Measurements from ENCODE around the gene SLC2A9. TPM values are rescaled to one million over a fixed set of nuclear protein-coding genes. Genes with fewer than 3 reads are reported as not detected.

The SLC2A9 gene
- polyA plus RNA-seq, 1 donor from 2014 or later = not detected

- no peaks in the 10 kb centered on the region for H3K9me2 ChIP-seq (ENCODE audit: insufficient read depth, low read length)
Observed at GRCh38 chr4:10022346-10023049, 1.2 kb upstream of the SLC2A9 start.

DNA sequence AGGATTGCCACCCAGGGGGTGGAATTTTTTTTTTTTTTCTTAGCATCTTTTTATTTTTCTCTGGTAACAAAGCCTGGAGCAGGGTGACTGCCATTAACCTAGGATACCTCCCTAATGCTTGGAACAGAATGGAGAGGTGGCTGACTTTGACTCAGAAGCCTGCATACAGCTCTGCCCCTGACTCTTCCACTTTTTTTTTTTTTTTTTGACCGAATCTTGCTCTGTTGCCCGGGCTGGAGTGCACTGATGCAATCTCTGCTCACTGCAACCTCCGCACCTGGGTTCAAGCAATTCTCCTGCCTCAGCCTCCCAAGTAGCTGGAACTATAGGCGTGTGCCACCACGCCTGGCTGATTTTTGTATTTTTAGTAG, 341 bp upstream of the SLC2A9 start:
- Histone ChIP-seq H3K9ac (ENCODE audit: low read length) (no peak overlapping the region), H3K9me3 (ENCODE audit: low read length) (no peaks in the 10 kb centered on the region), H3K4me2 (ENCODE audit: low read length) (no peak overlapping the region), H2AFZ (ENCODE audit: low read depth, low read length) (no peak overlapping the region), H3K79me2 (replicated peaks; ENCODE audit: insufficient read depth, low read length) (no peaks in the 10 kb centered on the region), H4K20me1 (ENCODE audit: insufficient read depth) (no peaks in the 10 kb centered on the region), H3F3A (ENCODE audit: insufficient read depth, low read length, poor library complexity, severe bottlenecking) (no peaks in the 10 kb centered on the region), H3K27me3 (ENCODE audit: insufficient read depth, low read depth, low read length) (peaks cover 3% of the 10 kb centered on the region), H3K36me3 (ENCODE audit: insufficient read depth, low read length) (no peaks in the 10 kb centered on the region), H3K9me2 (ENCODE audit: insufficient read depth, low read length) (no peaks in the 10 kb centered on the region), H3K27ac (ENCODE audit: low read length) (no peak overlapping the region), H3K4me3 (ENCODE audit: low read length) (no peak overlapping the region)
- TF ChIP-seq MXI1 (conservative IDR thresholded peaks at IDR 0.05; ENCODE audit: poor library complexity, severe bottlenecking) (no peak), TAF1 (IDR thresholded peaks at IDR 0.05; ENCODE audit: low read depth) (no peak), EZH2 (IDR thresholded peaks at IDR 0.05; ENCODE audit: borderline replicate concordance, insufficient read depth, low read length, poor library complexity, severe bottlenecking) (no peak), SMC3 (conservative IDR thresholded peaks at IDR 0.05; ENCODE audit: poor library complexity) (no peak), RAD21 (conservative IDR thresholded peaks at IDR 0.05) (no peak), POLR2AphosphoS5 (IDR thresholded peaks at IDR 0.05) (no peak), EP300 (conservative IDR thresholded peaks at IDR 0.05; ENCODE audit: poor library complexity, severe bottlenecking) (no peak)
- TF ChIP-seq, protein P1, sequence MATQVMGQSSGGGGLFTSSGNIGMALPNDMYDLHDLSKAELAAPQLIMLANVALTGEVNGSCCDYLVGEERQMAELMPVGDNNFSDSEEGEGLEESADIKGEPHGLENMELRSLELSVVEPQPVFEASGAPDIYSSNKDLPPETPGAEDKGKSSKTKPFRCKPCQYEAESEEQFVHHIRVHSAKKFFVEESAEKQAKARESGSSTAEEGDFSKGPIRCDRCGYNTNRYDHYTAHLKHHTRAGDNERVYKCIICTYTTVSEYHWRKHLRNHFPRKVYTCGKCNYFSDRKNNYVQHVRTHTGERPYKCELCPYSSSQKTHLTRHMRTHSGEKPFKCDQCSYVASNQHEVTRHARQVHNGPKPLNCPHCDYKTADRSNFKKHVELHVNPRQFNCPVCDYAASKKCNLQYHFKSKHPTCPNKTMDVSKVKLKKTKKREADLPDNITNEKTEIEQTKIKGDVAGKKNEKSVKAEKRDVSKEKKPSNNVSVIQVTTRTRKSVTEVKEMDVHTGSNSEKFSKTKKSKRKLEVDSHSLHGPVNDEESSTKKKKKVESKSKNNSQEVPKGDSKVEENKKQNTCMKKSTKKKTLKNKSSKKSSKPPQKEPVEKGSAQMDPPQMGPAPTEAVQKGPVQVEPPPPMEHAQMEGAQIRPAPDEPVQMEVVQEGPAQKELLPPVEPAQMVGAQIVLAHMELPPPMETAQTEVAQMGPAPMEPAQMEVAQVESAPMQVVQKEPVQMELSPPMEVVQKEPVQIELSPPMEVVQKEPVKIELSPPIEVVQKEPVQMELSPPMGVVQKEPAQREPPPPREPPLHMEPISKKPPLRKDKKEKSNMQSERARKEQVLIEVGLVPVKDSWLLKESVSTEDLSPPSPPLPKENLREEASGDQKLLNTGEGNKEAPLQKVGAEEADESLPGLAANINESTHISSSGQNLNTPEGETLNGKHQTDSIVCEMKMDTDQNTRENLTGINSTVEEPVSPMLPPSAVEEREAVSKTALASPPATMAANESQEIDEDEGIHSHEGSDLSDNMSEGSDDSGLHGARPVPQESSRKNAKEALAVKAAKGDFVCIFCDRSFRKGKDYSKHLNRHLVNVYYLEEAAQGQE (IDR thresholded peaks at IDR 0.05; ENCODE audit: borderline replicate concordance) = no peak
- TF ChIP-seq, protein P2, sequence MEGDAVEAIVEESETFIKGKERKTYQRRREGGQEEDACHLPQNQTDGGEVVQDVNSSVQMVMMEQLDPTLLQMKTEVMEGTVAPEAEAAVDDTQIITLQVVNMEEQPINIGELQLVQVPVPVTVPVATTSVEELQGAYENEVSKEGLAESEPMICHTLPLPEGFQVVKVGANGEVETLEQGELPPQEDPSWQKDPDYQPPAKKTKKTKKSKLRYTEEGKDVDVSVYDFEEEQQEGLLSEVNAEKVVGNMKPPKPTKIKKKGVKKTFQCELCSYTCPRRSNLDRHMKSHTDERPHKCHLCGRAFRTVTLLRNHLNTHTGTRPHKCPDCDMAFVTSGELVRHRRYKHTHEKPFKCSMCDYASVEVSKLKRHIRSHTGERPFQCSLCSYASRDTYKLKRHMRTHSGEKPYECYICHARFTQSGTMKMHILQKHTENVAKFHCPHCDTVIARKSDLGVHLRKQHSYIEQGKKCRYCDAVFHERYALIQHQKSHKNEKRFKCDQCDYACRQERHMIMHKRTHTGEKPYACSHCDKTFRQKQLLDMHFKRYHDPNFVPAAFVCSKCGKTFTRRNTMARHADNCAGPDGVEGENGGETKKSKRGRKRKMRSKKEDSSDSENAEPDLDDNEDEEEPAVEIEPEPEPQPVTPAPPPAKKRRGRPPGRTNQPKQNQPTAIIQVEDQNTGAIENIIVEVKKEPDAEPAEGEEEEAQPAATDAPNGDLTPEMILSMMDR (IDR thresholded peaks at IDR 0.05; ENCODE audit: poor library complexity, severe bottlenecking) = no peak

More at GRCh38 chr4:10022346-10023049, 1.2 kb upstream of the SLC2A9 start:
- no peak overlapping the region for H3K4me3 ChIP-seq (ENCODE audit: low read length)
- TF ChIP-seq, protein P2 (IDR thresholded peaks at IDR 0.05; ENCODE audit: poor library complexity, severe bottlenecking) = no peak
- no peak for TF ChIP-seq TAF1 (IDR thresholded peaks at IDR 0.05; ENCODE audit: low read depth)
- no peak for TF ChIP-seq POLR2AphosphoS5 (IDR thresholded peaks at IDR 0.05)
- TF ChIP-seq SMC3 (conservative IDR thresholded peaks at IDR 0.05; ENCODE audit: poor library complexity) = no peak
- TF ChIP-seq RAD21 (conservative IDR thresholded peaks at IDR 0.05) = no peak
- TF ChIP-seq EP300 (conservative IDR thresholded peaks at IDR 0.05; ENCODE audit: poor library complexity, severe bottlenecking) = no peak
- TF ChIP-seq MXI1 (conservative IDR thresholded peaks at IDR 0.05; ENCODE audit: poor library complexity, severe bottlenecking) = no peak
- TF ChIP-seq EZH2 (IDR thresholded peaks at IDR 0.05; ENCODE audit: borderline replicate concordance, insufficient read depth, low read length, poor library complexity, severe bottlenecking) = no peak
- TF ChIP-seq, protein P1 (IDR thresholded peaks at IDR 0.05; ENCODE audit: borderline replicate concordance) = no peak
- no peaks in the 10 kb centered on the region for H3F3A ChIP-seq (ENCODE audit: insufficient read depth, low read length, poor library complexity, severe bottlenecking)
- no peaks in the 10 kb centered on the region for H3K79me2 ChIP-seq (replicated peaks; ENCODE audit: insufficient read depth, low read length)
- peaks cover 3% of the 10 kb centered on the region for H3K27me3 ChIP-seq (ENCODE audit: insufficient read depth, low read depth, low read length)
- no peaks in the 10 kb centered on the region for H3K9me3 ChIP-seq (ENCODE audit: low read length)
- H2AFZ ChIP-seq (ENCODE audit: low read depth, low read length) = no peak overlapping the region
- H3K27ac ChIP-seq (ENCODE audit: low read length) = no peak overlapping the region
- no peak overlapping the region for H3K4me2 ChIP-seq (ENCODE audit: low read length)
- no peak overlapping the region for H3K9ac ChIP-seq (ENCODE audit: low read length)
- H4K20me1 ChIP-seq (ENCODE audit: insufficient read depth) = no peaks in the 10 kb centered on the region
- H3K36me3 ChIP-seq (ENCODE audit: insufficient read depth, low read length) = no peaks in the 10 kb centered on the region
